Astrocyte (in vitro differentiated cells and primary cell): Measurements from ENCODE around the gene MAPKAP1. TPM values are rescaled to one million over a fixed set of nuclear protein-coding genes. Genes with fewer than 3 reads are reported as not detected.
A peak's percentile ranks its signal among the peaks of the same experiment; 100 is the strongest.

Source experiments
- DNase-seq: peaks from one replicate; pipeline ENCODE4 v3.0.0-alpha.2; 2010; ENCODE audit warnings: low read depth
- FAIRE-seq: peaks from 2 replicates; lab custom pipeline; 2011; peaks lifted over from hg19 to GRCh38; lab: Jason Lieb, UNC
- H2AFZ ChIP-seq: 2 replicates; pipeline ENCODE4 v1.6.0; 2012; ENCODE audit warnings: low read depth, low read length, inconsistent platforms
- H3K27ac ChIP-seq: 2 replicates; pipeline ENCODE4 v1.5.1; 2011; ENCODE audit warnings: low read depth, low read length, inconsistent platforms
- H3K27me3 ChIP-seq: 2 replicates; pipeline ENCODE4 v1.6.0; 2011; ENCODE audit warnings: low read length, inconsistent platforms; ENCODE audit not compliant: insufficient read depth
- H3K36me3 ChIP-seq: 2 replicates; pipeline ENCODE4 v1.5.1; 2011; ENCODE audit warnings: low read length, inconsistent platforms; ENCODE audit not compliant: insufficient read depth
- H3K4me1 ChIP-seq: 2 replicates; pipeline ENCODE4 v1.5.1; 2011; ENCODE audit warnings: low read length, inconsistent platforms; ENCODE audit not compliant: insufficient read depth
- H3K4me2 ChIP-seq: 2 replicates; pipeline ENCODE4 v1.6.0; 2012; ENCODE audit warnings: low read length, inconsistent platforms
- H3K4me3 ChIP-seq: 2 replicates; pipeline ENCODE4 v1.5.1; 2011; ENCODE audit warnings: low read depth, mild to moderate bottlenecking, low read length, inconsistent platforms; ENCODE audit not compliant: insufficient read depth
- H3K79me2 ChIP-seq: 2 replicates; pipeline ENCODE4 v1.6.0; 2012; ENCODE audit warnings: mild to moderate bottlenecking, low read length, inconsistent platforms; ENCODE audit not compliant: insufficient read depth
- H3K9ac ChIP-seq: 2 replicates; pipeline ENCODE4 v1.6.0; 2012; ENCODE audit warnings: mild to moderate bottlenecking, low read length, inconsistent platforms
- H3K9me3 ChIP-seq: 2 replicates; pipeline ENCODE4 v1.5.1; 2012; ENCODE audit warnings: low read depth, mild to moderate bottlenecking, low read length, inconsistent platforms; ENCODE audit not compliant: insufficient read depth
- H4K20me1 ChIP-seq: 2 replicates; pipeline ENCODE4 v1.6.0; 2012; ENCODE audit warnings: low read length, inconsistent platforms; ENCODE audit not compliant: insufficient read depth
- H3K27ac Mint-ChIP-seq: one replicate; pipeline ENCODE4 v1.8.0; 2021; ENCODE audit warnings: mild to moderate bottlenecking, mixed read lengths; ENCODE audit not compliant: unreplicated experiment
- H3K27me3 Mint-ChIP-seq: one replicate; pipeline ENCODE4 v1.8.0; 2021; ENCODE audit warnings: low read depth, mixed read lengths; ENCODE audit not compliant: unreplicated experiment
- H3K36me3 Mint-ChIP-seq: one replicate; pipeline ENCODE4 v1.8.0; 2021; ENCODE audit warnings: low read depth, mixed read lengths; ENCODE audit not compliant: unreplicated experiment
- H3K4me1 Mint-ChIP-seq: one replicate; pipeline ENCODE4 v1.8.0; 2021; ENCODE audit warnings: low read depth, mixed read lengths; ENCODE audit not compliant: unreplicated experiment
- H3K4me3 Mint-ChIP-seq: one replicate; pipeline ENCODE4 v1.8.0; 2021; ENCODE audit warnings: mild to moderate bottlenecking, moderate library complexity, mixed read lengths; ENCODE audit not compliant: unreplicated experiment
- H3K9me3 Mint-ChIP-seq: one replicate; pipeline ENCODE4 v1.8.0; 2021; ENCODE audit warnings: mild to moderate bottlenecking, mixed read lengths; ENCODE audit not compliant: unreplicated experiment
- CTCF ChIP-seq: IDR thresholded peaks from 2 replicates; pipeline ENCODE4 v1.5.1; 2011; ENCODE audit warnings: low read depth, mild to moderate bottlenecking, inconsistent platforms, low read length, moderate library complexity; ENCODE audit not compliant: insufficient read depth
- EZH2 ChIP-seq: IDR thresholded peaks from 2 replicates; pipeline ENCODE4 v1.6.1; 2012; ENCODE audit warnings: mild to moderate bottlenecking, low read length, inconsistent platforms; ENCODE audit not compliant: insufficient read depth
- total RNA-seq: library from RNA; stranded (reverse); gene quantifications from 2 replicates; pipeline ENCODE4 v1.2.1, GENCODE V29; 2021

MAPKAP1 gene
- total RNA-seq, 1 donor from 2014 or later, result 109 TPM

- Histone ChIP-seq H3K36me3 (no peaks in the 10 kb centered on the region), H2AFZ (no peak overlapping the region), H3K4me1 (peaks cover 4% of the 10 kb centered on the region), H3K4me3 (no peak overlapping the region), H4K20me1 (no peaks in the 10 kb centered on the region), H3K27me3 (no peaks in the 10 kb centered on the region), H3K9me3 (no peaks in the 10 kb centered on the region), H3K4me2 (no peak overlapping the region), H3K27ac (no peak overlapping the region), H3K79me2 (no peaks in the 10 kb centered on the region), H3K9ac (no peak overlapping the region)
- Mint-ChIP-seq H3K4me3 (no peak overlapping the region), H3K27ac (no peak overlapping the region), H3K27me3 (no peaks in the 10 kb centered on the region), H3K36me3 (peaks cover 2% of the 10 kb centered on the region), H3K9me3 (no peaks in the 10 kb centered on the region), H3K4me1 (no peaks in the 10 kb centered on the region)
- no peak for TF ChIP-seq EZH2
- no peak for TF ChIP-seq CTCF
- DNase-seq (no peak), FAIRE-seq (no peak)
These were observed 310.2 kb downstream of the MAPKAP1 start for GRCh38 chr9:125396799-125397198.

- Histone ChIP-seq H3K4me2 (no peak overlapping the region), H3K4me1 (peaks cover 4% of the 10 kb centered on the region), H3K9me3 (no peaks in the 10 kb centered on the region), H4K20me1 (no peaks in the 10 kb centered on the region), H3K9ac (no peak overlapping the region), H2AFZ (no peak overlapping the region), H3K27me3 (no peaks in the 10 kb centered on the region), H3K36me3 (no peaks in the 10 kb centered on the region), H3K79me2 (no peaks in the 10 kb centered on the region), H3K4me3 (no peak overlapping the region), H3K27ac (no peak overlapping the region)
- Mint-ChIP-seq H3K9me3 (no peaks in the 10 kb centered on the region), H3K36me3 (peaks cover 2% of the 10 kb centered on the region), H3K27ac (no peak overlapping the region), H3K4me1 (no peaks in the 10 kb centered on the region), H3K4me3 (no peak overlapping the region), H3K27me3 (peaks cover 4% of the 10 kb centered on the region)
- FAIRE-seq, result no peak
- TF ChIP-seq CTCF (no peak), EZH2 (no peak)
- DNase-seq, result peak; percentile 65
These were observed 313.6 kb downstream of the MAPKAP1 start for GRCh38 chr9:125393426-125393825.

- no peak overlapping the region for H3K27ac ChIP-seq
- Mint-ChIP-seq H3K9me3 (no peaks in the 10 kb centered on the region), H3K4me3 (no peak overlapping the region), H3K27ac (no peak overlapping the region), H3K36me3 (peaks cover 2% of the 10 kb centered on the region), H3K4me1 (no peaks in the 10 kb centered on the region), H3K27me3 (peaks cover 6% of the 10 kb centered on the region)
- H3K79me2 ChIP-seq, result no peaks in the 10 kb centered on the region
- no peak overlapping the region for H3K4me2 ChIP-seq
- H2AFZ ChIP-seq, result no peak overlapping the region
- H3K4me3 ChIP-seq, result no peak overlapping the region
- H3K27me3 ChIP-seq, result no peaks in the 10 kb centered on the region
- peaks cover 4% of the 10 kb centered on the region for H3K4me1 ChIP-seq
- H3K9ac ChIP-seq, result no peak overlapping the region
- TF ChIP-seq EZH2 (no peak), CTCF (no peak)
- no peaks in the 10 kb centered on the region for H4K20me1 ChIP-seq
- DNase-seq, result no peak
- H3K36me3 ChIP-seq, result no peaks in the 10 kb centered on the region
- no peak for FAIRE-seq
- H3K9me3 ChIP-seq, result no peaks in the 10 kb centered on the region
These were observed 315.3 kb downstream of the MAPKAP1 start for GRCh38 chr9:125391704-125392103.
